ENCODE data around the gene PRODH.
"Not testable (repeated sequence)": the region's sequence is repeated elsewhere in the genome, so short reads cannot be mapped to it uniquely, and the experiment has no call there.

PRODH gene, protein sequence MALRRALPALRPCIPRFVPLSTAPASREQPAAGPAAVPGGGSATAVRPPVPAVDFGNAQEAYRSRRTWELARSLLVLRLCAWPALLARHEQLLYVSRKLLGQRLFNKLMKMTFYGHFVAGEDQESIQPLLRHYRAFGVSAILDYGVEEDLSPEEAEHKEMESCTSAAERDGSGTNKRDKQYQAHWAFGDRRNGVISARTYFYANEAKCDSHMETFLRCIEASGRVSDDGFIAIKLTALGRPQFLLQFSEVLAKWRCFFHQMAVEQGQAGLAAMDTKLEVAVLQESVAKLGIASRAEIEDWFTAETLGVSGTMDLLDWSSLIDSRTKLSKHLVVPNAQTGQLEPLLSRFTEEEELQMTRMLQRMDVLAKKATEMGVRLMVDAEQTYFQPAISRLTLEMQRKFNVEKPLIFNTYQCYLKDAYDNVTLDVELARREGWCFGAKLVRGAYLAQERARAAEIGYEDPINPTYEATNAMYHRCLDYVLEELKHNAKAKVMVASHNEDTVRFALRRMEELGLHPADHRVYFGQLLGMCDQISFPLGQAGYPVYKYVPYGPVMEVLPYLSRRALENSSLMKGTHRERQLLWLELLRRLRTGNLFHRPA

GRCh38 chr22:18935889-18936529, at the start of gene PRODH:
TSS of gene PRODH (minus strand) at chr22:18936293. CDS start at chr22:18936287, 6 bp downstream.
- intact Hi-C loops (cut with DNase I) = no loop called here
- DNase-seq = no peak

GRCh38 chr22:18985780-18986179, 49.7 kb upstream of the PRODH start:
- intact Hi-C loops (cut with DNase I) = no loop called here
- no peak for DNase-seq

- no peak for DNase-seq
- intact Hi-C loops (cut with DNase I) = no loop called here
Measured at GRCh38 chr22:18984564-18984963, 48.5 kb upstream of the PRODH start.

DNA sequence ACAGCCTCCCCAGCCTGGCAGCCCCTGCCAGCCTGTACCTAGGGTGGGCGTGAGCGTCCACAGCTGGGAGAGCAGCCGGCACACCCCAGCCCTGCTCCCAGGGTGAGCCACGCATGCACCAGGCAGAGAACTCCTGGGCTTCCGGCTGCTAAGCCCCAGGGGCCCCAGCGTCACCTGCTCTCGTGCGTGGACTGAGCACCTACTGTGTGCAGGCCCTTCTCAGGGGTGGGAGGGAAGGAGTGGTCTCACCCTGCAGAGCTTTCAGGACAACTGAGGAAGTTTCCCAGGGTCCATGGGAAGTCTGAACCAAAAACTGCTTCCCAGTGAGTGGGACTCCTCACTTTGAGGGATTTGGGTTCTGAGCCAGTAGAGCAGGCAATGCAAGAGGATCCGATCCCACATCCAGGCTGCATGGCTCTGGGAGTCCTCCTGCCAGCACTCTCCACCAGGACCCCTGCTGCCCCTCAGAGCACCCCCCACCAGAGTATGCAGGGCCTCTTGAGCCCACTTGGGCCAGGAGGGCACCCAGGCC, 47.1 kb upstream of the PRODH start:
- DNase-seq = peak in 2 of 10 donors; percentile 56 to 76
- intact Hi-C loops (cut with DNase I) = no loop called here

DNA sequence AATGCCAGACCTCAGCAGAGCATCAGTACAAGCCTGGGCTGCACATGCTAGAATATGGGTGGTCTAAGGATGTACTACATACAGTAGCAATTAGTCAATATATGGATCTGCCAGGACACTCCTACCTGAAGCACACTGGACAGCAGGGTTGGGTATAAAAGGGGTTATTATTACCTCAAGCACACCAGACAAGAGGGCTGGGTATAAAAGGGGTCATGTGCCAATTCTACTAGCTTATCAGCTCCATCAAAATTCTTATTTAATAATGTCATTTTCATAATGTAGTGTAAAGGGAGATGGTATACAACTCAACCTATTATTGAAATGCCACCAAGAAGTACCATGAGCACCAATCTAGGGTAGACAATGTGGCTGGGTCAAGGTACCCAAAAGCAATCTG, 44.7 kb upstream of the PRODH start:
- intact Hi-C loops (cut with DNase I) = no loop called here
- no peak for DNase-seq

DNA sequence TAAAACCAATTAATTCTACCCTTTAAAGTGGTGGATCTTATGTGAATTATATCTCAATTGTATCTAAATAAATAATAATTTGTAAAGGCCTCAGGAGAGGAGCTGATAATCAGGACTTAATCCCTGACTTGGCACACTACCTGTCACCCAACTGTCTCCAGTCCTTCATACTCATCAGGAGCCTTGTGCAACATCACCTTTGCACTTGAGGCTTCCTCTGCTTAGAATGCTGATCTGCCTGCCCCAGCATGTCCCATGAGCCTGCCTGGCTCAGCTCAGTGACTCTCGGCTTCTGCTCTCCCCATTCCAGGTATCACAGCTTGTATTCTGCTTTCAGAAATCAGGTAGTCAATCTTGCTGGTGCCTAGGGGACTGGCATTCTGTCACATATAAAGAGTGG, 43.9 kb upstream of the PRODH start:
- DNase-seq = no peak
- intact Hi-C loops (cut with DNase I) = no loop called here

DNA sequence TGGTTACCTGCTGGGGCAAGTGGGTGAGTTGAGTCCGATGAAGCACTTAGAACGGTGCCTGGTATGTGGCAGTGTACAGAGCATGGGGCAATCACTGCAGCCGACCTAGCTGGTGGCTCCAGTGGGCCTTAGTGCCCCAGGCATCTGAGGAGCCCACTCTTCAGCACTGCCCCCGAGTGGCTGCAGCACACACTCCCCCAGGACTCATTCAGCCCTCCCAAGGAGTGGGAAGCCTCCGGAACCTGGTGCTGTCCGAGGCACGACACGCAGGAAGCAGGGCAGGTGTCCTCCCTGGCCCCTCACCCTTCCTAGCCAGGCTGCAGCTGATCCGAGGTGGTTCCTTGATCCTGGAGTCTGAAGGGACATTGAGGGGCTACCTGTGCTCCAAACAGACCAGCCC, 42.4 kb upstream of the PRODH start:
- intact Hi-C loops (cut with DNase I) = no loop called here
- DNase-seq = peak in 3 of 10 donors; percentile 16 to 73 (median 46)

- peak in 3 of 10 donors; percentile 5 to 66 (median 43) for DNase-seq
- intact Hi-C loops (cut with DNase I) = no loop called here
Measured at GRCh38 chr22:18977824-18978425, 41.8 kb upstream of the PRODH start.

DNA sequence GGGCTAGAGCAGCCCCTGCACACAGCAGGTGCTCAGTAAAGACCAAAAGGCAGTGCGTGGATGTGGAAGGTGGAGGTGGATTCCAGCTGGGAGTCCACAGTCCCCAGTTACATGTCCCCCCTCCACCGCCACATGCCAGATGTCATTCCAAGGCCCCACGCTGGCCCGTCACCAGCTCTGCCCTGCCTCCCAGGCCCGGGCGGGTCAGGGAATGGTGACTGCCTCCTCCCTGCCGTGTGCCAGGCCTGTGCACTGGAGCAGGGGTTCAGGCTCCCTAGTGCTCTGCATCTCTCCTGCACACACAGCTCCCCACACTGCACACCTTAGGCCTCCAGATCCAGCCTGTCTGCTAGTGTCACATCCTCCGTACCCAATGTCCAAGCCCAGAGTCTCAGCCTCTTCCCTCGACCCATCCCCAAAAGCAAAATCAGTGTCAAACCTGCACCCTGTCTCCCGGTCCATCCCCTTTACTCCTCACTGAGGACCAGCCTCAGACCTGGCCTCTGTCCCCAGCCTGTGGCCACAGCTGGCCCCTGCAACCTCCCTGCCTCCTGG, 40.2 kb upstream of the PRODH start:
- intact Hi-C loops (cut with DNase I) = no loop called here
- peak in 3 of 10 donors; percentile 45 to 54 (median 51) for DNase-seq

DNA sequence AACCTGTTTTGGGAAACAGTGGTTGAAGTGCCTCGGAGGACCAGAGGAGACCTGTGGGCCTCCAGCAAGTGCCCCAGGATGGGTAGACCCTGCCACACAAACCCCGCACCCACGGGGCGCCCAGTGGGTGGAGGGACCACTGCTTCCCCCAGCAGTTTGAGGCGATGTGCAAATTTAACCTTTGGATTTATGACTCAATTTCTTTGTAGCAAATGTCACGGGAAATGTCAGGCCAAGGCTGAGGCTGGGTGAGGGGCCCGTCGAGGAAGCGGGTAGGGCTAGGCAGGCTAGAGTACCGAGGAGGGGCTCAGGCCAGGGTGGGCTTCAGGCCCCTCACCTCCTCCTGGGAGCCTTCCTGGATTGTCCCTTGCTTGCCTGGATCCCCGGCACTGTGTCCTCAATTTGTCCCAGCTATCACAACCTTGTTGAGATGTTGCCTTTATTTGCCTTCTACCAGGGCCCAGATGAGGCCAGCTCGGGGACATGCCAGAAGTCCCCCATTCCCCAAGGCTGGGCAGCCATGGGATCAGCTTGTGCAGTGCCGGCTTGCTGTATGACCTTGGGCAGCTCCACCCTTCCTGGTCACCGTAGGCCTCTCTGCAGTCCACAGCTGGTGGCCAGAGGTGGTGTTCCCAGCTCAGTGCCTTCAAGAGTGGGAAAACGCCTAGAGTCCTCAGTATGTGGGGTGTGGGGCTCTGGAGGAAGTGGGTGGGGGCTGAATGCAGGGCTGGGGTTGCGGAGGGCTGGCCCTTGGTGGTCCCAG, 39.5 kb upstream of the PRODH start:
- intact Hi-C loops (cut with DNase I) = no loop called here
- peak in 3 of 10 donors; percentile 50 to 64 (median 61) for DNase-seq

DNA sequence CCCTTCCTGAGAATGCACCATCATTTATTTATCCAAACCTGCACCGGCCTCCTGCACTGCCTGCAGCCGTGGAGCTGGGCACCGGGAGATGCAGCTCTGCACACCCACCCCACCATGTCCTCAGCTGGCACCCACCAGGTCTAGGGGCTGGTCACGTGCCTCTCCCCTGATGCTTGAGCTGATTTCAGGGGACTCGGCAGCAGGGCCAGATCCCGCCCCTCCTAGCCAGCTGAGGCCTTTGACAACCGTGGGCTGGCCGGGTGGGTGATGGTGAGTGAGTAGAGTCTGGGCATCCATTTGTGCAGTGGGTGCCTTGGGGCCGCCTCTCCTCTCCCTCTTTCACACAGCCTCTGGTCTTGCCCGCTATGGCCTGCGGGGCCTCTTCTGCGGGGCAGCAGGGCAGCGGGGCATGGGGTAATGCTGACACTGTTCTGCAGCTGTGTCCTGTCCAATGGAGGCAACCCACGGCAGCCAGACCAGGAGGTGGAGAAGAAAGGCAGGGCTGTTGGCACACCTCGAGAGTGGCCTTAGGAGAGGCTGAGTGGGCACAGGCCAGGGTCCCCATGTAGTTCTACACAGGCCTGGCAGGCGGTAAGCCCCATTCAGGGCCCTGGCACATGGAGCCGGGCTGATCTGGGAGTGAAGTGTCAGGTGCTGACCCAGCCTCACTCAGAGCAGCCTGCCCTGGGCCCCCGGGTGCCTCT, 38.5 kb upstream of the PRODH start:
- intact Hi-C loops (cut with DNase I) = no loop called here
- peak in 1 of 10 donors; percentile 86 for DNase-seq

- intact Hi-C loops (cut with DNase I) = no loop called here
- peak in 2 of 10 donors; percentile 39 to 47 for DNase-seq
Measured at GRCh38 chr22:18973264-18974031, 37.4 kb upstream of the PRODH start.

- intact Hi-C loops (cut with DNase I) = not testable (repeated sequence)
- DNase-seq = peak in 2 of 10 donors; percentile 28 to 61
Measured at GRCh38 chr22:18972591-18972990, 36.5 kb upstream of the PRODH start.

GRCh38 chr22:18972029-18972428, 35.9 kb upstream of the PRODH start:
- intact Hi-C loops (cut with DNase I) = not testable (repeated sequence)
- peak in 1 of 10 donors; percentile 32 for DNase-seq

GRCh38 chr22:18971321-18971751, 35.2 kb upstream of the PRODH start:
- intact Hi-C loops (cut with DNase I) = no loop called here
- peak in 2 of 10 donors; percentile 70 to 80 for DNase-seq

DNA sequence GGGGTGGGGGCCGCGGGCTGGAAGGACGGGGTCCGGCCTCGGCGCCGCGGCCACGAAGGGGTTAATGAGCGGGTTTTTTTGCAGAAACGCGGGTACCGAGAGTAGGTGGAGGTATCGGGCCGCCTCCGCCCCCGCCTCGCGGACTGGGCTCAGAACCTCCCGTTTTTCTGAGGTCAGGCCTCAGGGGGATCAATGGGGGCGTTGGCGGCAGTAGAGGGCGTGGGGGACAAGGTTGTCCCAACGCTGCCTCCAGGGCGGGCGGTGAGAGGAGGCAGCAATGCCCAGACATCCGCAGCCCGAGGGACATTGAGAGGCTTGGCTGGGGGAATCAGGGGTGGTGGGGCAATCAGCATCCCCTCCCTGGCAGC, 34.8 kb upstream of the PRODH start:
- intact Hi-C loops (cut with DNase I) = no loop called here
- peak in 2 of 10 donors; percentile 66 to 72 for DNase-seq

DNA sequence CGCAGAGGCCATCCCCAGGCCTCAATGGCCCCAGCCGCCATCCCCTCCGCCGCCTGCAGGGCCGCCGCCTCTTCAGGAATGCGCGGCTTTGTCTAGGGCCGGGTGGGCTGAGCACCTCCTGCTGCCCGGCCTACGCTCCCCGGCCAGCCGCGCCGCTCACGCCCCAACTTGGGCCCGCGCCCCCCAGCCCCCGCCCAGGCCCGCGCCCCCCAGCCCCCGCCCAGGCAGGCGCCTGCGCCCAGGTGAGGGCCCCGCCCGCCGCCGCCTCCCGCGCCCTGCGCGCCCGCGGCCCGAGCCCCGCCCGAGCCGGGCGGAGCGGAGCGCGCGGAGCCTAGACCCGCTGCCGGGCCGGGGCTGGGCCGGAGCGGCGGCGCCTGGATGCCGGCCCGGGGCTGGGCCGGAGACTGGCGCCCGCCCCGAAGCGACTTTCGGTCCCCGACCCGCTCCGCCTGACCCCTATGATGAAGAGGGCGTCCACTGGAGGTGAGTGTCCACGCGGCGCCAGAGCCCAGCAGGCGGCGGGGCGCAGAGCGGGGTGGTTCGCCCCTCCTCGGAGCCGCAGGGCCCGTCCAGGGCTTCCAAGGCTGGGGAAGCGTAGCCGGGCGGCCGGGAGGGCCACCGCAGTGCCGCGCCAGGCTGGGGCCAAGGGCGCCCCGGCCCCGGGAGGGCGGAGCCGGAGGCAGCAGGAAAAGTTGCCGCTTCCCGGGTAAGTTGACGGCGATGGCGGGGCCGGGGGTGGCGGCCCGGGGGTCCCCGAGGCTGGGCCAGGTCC, 34.3 kb upstream of the PRODH start:
- intact Hi-C loops (cut with DNase I) = no loop called here

More for the DNA sequence above, 34.3 kb upstream of the PRODH start:
- peak in 2 of 10 donors; percentile 71 to 88 for DNase-seq

Data from posterior cingulate gyrus (tissue), 11 donors.